GM21447 (cell line): ENCODE data around the gene SUN3.
A peak's percentile ranks its signal among the peaks of the same experiment; 100 is the strongest.

Source experiments
- ATAC-seq: cut with Tn5 transposase; IDR thresholded peaks from one replicate; pipeline ENCODE4 v1.9.1; 2021; ENCODE audit not compliant: unreplicated experiment

The SUN3 gene, protein sequence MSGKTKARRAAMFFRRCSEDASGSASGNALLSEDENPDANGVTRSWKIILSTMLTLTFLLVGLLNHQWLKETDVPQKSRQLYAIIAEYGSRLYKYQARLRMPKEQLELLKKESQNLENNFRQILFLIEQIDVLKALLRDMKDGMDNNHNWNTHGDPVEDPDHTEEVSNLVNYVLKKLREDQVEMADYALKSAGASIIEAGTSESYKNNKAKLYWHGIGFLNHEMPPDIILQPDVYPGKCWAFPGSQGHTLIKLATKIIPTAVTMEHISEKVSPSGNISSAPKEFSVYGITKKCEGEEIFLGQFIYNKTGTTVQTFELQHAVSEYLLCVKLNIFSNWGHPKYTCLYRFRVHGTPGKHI

DNA sequence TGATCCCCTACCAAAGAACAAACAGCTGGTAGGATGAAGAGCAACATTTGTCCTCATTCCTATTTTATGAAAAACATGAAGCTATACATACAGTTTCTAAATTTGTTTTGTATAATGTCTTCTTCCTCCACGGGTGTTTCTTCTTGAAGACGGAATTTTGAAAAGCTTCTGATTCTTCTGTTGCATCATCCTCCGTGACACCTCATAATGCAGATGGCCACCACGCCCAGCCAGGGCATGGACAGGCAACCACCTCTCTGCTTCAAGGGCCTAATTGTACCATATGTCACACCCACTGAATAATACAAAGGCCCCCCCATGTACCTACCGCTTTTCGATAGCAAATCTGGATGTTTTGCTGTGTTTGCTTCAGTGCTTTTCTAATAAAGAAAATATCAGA, at the start of gene SUN3:
Gene SUN3 (minus strand): TSS at position 170 of the 400 bp plus-strand sequence. CDS start 169 bp downstream, at position 1.
- no peak for ATAC-seq

DNA sequence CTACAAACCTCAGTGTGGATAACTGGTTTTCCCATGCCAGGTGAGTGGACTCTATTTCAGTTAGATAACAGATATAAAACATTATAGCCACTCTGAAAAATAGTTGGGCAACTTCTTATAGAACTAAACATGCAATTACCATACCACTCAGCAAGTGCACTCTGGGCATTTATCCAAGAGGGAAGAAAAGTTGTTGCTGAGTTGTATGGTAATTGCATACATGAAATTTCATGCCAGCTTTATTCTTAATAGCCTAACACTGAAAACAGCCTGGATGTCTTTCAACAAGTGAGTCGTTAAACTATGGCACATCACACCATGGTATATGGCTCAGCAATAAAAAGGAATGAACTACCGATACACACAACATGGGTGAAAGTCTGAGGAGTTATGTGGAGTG, 49.6 kb upstream of the SUN3 start:
- no peak for ATAC-seq

DNA sequence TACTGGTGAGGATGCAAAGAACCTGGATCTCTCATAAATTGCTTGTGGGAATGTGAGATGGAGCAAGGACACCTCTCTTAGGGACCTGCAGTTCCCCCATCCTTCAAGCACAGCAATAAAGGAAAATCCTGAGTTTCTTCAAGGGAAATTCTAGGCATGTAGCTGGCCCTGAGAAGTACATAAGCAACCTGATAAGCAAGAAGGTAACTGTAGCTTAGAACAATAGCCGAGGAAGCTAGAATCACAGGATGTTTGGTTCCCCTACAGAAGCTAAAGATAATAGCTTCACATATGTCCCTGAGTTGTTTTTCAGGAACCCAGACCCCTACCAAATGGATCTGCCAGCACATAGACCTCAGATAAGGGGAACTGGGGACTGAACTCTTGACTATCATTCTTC, 48.5 kb upstream of the SUN3 start:
- ATAC-seq = no peak

DNA sequence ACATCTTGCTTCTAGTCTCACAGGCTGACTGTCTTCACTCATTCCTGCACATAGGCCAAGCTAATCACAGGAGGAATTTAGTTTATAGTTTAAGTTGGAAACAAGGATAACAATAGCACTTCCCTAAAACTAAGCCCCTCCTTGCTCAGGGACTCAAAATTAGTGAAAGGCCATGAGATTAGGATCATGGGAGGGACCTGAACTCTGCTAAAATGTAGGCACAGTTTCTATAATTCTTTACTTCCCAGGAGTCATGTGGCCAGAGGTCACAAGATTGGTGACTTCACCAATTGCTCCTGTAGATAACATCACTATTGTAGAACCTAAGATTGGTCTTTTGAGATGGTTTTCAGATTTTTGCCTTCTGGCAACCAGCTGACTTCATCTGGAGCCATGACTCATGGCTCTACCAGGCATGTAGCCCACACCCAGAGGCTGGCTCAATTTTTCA, 45.3 kb upstream of the SUN3 start:
- ATAC-seq = no peak

DNA sequence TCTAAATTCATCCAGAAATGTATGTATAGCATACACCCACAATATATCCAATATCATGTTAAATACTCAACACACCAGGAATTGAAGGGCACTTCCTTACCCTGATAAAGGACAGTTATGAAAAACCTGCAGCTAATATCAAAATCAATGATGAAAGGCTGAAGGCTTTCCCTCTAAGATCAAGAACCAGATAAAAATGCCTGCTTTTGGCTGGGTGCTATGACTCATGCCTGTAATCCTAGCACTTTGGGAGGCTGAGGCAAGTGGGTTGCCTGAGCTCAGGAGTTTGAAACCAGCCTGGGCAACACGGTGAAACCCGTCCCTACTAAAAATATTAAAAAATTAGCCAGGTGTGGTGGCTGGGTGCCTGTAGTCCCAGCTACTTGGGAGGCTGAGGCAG, 38.6 kb upstream of the SUN3 start:
- ATAC-seq = no peak

DNA sequence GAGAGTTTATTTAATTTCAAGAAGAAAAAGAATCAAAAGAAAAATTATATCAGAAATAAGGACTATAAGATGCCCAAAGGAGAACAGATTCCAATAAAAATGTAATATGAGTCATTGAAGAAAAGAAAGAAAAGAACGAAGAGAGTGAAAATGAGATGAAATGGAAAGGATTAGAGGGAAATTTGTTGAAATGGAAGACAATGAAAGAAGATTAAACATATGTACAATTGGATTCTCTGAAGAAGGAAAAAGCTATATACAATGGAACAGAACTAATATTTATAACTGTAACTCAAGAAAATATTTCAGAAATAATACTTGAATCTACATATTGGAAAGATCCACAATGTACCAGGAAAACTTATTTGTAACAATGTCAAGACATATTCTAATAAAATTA, 35.1 kb upstream of the SUN3 start:
- ATAC-seq = no peak

DNA sequence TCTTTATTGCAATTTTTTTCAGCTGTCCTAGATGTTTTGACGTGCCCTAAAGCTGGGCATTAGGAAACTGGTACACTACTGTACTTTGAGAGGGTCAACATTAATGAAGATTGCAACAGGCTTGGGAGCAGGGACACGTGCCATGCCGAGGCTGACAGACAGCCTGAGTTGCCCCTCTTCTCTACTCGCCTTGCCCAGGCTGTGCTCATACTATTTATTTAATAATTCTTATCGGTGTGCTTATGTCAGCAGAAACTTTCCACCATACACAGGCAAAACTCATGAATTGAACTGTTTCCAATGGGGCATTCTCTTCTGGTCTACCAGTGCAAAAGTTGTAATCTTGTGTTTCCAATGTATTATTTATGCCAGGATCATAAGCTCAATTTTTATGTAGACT, 30.8 kb upstream of the SUN3 start:
- ATAC-seq = no peak

DNA sequence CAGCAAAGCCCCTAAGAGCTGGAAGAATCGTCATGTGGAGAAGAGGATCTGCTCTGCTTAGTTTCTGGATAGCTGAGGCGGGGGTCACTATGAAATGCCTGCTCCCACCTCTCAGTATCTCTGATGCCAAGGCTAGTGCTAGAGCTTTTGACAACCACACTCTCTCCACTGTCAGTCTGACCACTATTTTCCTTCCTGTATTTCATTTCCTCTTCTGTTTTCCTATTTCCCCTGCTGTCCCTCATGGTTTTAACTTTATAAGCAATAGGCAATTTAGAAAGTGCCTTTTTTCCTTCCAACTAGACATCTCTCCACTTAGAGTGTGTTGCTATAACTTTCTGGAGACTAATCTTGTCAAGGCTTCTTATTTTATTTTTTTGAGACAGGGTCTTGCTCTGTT, 30.1 kb upstream of the SUN3 start:
- no peak for ATAC-seq

DNA sequence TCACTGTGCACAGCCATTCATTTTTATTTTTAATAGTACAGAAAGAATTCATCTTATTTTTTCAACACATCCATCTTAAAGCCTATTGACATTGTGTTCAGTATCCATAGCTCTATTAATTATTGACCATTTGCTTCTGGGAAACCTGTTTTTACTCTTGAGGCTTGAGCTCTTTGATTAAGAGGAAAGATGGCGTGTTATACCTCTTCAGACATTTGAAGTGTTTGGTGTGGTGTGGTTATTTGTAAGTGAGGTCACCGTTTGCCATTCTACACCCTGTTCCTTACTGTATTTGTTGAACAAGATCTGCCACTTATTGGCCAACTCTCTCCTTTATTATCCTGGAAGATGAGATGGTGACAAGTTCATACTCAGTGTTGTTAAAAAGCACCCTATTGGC, 24.8 kb upstream of the SUN3 start:
- ATAC-seq = no peak

DNA sequence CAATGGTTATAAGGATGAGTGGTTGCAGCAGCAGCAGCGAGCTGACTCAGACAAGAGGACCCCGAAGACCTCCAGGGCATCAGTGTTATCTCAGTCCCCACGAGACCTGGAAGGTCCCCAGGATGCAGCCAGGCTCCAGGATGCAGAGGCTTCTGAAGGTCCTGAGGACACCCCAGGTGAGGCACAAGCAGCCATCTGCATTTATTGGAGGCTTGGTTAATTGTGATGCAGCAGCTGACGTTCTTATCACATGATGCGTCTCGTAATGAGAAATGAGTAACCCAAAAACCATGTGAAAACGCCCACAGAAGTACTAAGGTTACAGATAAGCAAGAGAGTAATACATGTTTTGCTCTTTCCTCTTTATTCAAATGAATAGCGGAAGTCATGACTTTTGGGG, 23.8 kb upstream of the SUN3 start:
- no peak for ATAC-seq

DNA sequence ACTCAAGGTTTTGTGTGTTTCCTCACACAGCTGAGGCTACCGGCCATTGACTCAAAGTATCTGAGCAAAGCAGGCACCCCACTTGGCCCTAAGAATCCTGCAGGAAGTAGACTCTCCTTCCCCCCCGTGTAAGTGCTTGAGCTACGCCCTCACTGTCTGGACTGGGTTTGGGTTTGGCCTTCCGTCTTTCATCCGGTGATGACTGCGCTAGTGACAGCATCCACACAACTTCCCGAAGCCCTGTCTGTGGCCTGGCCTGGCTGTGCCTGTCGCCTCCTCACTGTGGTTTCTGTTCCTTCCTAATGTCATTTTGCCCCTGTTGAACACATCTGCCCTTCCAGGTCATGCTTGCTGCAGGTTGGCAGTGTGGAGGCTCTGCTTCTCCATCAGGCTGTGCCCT, 20.9 kb upstream of the SUN3 start:
- no peak for ATAC-seq

DNA sequence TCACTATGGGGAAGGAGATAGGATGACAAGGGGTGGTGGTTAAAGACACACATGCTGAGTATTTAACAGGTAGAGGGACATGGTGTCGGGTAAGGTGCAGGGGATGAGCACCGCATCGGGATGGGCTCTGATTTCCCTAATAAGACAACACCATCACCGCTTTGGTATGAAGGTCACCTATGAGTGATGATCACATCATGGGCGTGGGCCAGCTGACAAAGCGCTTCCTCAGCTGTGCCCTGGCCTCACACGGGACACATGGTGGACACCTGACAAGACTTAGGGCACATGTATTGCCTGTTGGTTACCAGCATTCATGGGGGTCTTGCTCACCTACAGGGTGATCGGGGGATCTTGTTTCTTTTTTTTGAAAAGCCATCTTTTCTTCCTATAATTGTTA, 19.2 kb upstream of the SUN3 start:
- no peak for ATAC-seq

DNA sequence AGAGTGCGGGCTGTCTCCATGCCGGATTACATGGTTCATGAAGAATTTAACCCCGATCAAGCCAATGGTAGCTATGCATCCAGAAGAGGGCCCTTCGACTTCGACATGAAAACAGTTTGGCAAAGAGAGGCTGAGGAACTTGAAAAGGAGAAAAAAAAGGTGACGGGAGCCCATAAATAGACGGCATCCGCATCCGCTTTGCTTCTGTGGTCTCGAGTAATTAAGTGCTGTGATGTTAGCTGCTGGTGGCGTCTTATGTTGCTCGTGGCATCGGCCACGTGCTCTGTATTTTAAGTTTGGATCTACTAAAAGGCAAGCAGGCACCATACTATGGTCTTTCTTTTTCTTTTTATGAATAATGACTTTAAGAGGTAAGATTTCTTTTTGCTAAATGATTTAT, 17.6 kb upstream of the SUN3 start:
- ATAC-seq = no peak

DNA sequence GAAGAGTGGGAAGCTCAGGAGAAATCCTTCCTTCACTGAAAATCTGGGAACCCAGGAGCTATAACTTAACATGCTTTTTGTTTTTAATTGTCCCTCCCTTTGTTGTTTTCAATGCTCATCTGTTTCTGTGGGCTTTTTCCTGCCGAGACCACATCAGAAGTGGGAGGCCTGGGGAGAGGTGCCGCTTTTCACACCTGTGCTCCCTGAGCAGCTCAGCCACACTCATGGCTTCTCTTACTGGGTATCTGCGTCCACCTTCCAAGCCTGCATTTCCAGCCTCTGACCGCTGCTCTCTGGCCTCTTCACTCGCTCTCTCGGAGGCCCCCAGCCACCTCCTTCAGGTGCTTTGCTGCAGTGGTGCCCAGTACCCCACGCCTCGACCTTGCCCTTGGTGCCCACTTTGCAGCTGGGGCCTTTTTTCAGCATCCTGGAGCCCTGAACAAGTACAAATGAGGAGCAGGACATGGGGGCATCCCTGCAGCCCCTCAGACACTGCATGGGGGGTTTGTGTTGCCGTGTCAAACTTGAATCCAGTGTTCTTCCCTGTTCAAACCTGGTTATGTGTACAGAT, 16.4 kb upstream of the SUN3 start:
- no peak for ATAC-seq

DNA sequence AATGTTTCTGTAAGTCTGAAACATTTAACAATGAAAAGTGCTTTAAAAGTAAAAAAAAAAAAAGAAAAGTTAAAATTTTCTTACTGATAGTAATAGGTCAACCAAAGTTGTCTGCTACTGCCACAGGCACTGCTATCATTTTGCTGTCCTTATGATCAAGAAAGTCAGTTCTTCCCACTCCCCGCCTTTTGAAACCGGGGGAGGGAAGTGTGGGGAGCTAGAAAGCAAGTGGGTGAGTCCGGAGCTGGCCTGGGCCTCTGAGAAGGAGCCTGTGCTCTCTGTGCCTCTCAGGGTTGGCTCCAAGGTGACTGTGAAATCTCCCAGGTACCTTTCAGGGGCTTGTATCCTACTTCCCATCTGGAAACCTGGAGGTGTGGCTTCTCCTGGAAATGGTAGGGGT, 13.7 kb upstream of the SUN3 start:
- no peak for ATAC-seq

DNA sequence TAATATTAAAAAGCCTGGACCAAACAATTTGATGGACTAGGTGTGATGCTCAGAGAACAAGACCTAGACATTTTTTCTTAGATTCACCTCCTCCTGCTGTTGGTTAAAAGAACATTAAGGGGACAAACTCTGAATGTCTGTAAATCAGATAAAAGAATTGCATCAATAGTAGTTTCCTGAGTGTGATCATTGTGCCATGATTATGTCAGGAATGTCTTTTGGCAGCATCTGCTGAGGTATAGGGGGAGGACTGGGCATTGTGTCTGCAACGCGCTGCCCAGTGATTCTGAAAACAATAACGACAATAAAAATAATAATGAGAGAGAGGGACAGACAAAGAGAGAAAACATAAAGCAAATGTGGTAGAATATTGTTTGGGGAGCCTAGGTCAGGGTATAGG, 13.3 kb upstream of the SUN3 start:
- no peak for ATAC-seq

DNA sequence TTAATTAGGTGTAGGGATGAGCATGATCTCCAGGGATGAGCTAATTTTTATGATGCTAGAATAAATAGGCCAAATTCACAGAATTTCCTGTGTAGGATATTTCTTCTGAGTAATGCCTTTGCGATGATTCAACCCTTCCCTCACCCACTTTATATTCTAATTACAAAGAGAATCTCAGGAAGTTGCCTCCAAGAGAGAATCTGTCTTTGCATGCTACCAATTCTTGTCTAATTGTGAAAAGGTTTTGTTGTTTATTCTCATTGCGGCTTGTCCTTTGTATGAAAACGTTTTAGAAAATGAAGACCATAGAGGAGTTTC, 12.7 kb upstream of the SUN3 start:
- no peak for ATAC-seq

DNA sequence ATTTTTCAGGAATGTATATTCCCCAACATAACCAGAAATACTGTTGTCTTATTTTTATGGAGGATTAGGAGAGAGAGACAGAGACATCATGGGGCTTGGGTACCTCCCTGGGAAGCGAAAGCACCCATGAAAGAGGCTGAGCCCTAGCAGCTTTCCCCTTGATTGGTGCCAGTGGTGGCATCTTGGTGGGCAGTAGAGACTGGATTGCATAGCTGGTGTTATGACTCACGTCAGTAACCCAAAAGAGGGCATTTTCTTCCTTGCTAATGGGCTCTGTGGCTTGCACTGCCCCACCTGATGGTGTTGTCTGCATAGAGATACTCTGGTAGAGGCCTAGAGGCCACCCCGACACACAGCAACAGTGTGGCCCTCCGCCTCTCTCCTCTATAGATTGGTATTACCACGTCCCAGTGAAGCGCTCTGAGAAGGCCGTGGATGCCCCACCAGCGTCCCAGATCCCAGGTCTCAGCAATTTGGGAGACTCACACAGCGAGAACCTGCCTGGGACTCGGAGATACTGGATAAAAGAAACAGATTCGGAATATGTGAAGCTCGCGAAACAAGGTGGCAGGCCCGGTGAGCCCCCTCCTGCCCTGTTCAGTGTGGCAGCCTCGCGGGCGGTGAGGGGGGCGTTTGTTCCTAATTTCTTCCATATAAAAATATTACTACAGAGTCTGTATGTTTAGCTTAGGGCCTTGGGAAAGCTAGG, 12.2 kb upstream of the SUN3 start:
- no peak for ATAC-seq

DNA sequence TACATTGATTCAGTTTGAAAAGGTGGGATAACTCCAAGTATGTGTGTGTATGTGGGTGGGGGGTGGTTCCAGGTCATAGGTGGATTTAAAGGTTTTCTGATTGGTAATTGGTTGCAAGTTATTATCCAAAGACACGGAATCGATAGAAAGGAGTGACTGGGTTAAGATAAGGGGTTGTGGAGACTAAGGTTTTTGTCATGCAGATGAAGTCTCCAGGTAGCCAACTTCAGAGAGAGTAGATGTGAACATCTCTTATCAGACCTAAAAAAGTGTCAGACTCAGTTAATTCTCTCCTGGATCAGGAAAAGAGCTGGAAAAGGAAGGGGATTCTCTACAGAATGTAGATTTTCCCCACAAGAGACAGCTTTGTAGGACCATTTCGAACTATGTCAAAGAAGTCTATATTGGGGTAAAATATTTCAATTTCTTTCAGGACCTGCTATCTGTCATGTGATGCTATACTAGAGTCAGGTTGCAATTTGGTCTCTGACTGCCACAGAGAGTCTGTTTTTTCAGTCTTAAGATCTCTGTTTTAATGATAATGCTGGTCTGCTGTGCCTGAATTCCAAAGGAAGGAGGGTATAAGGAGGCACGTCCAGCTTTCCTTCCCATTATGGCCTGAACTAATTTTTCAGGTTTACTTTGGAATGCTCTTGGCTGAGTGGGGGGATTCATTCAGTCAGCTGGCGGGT, 10.1 kb upstream of the SUN3 start:
- no peak for ATAC-seq

DNA sequence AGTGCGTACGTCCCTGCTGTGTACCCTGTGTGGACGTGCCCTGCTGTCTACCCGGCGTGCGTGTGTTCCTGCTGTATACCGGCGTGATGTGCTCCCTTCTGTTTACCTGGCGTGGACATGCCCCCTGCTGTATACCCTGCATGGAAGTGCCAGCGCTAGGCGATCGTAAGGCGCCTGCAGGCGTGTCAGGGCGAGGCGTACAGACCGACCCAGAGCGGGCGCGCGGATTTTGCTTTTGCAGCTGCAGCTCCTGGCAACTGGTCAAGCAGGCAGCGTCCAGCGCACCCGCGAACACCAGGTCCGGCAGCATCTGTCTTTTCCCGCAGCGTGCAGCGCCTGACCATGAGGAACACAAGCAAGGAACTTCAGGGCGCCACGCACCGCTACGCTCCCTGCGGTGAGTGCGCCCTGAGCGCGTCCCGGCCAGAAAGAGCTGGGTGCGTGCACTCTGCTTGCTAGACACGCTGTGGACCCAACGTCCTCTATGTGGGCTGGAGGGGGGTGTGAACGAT, 7.1 kb upstream of the SUN3 start:
- peak; percentile 6 for ATAC-seq

DNA sequence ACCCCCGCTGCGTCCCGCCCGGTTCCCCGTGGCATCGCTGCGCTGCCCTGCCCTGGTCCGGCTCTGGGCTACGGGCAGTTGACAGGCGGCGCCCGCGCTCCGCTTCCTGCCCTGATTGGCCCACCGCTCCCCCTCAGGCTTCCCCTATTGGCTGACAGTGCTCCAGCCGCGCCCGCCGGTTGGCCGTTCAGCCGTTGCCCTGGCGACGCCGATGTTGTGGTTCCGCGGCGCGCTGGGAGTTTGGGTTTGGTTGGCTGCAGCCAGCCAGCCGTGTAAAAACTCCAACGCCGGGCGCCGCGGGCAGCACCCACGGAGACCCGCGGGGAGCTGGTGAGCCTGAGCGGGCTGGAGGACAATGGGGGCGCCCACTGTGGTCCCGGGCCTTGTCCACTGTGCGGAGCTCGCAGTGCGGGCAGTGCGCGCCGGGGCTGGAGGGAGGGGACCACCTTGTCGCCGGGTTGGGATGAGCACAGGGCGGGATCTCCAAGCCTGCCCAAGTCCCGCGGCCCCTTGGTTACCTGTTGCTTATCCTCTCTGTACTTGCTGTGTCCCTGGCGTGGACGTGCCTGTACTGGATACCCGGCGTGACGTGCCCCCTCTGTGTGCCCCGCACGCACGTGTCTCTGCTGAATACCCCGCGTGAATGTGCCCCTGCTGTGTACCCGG, 6.5 kb upstream of the SUN3 start, which contains the start of gene C7orf57:
Gene C7orf57 (plus strand): TSS at position 243 of the 666 bp plus-strand sequence. CDS start 766 bp downstream, outside the sequence.
- peak; percentile 99 for ATAC-seq
